Ovary (tissue), 3 donors: ENCODE measurements around the gene RGS5.

ENCODE experiments used
- CTCF ChIP-seq, 3 donors: fragments of 450-650 bp in 2 of 3; fragments of 200-600 bp in 1 of 3; IDR thresholded peaks; one replicate each; pipeline versions ENCODE4 v1.5.1 to v1.8.0; 2016 to 2022; ENCODE audit warnings: antibody characterized with exemption in 3 of 3, mild to moderate bottlenecking in 1 of 3
- POLR2A ChIP-seq: fragments of 450-650 bp; IDR thresholded peaks from one replicate; pipeline ENCODE4 v1.6.1; 2017; ENCODE audit warnings: antibody characterized with exemption, mild to moderate bottlenecking, moderate library complexity
- donor health status: DM: no; HTN: no; CAD: no.

- TF ChIP-seq CTCF (IDR thresholded peaks at IDR 0.05) (no peak), POLR2A (no peak)
These were observed 83.0 kb downstream of the RGS5 start for GRCh38 chr1:163119707-163120106.
